ENCODE results near the gene BRSK2. TPM values are rescaled to one million over a fixed set of nuclear protein-coding genes. Genes with fewer than 3 reads are reported as not detected.

The BRSK2 gene
- total and polyA plus RNA-seq, 2 of the 4 experiments (the other 2 are of a cell fraction) = 0.18 to 0.62 TPM

DNA sequence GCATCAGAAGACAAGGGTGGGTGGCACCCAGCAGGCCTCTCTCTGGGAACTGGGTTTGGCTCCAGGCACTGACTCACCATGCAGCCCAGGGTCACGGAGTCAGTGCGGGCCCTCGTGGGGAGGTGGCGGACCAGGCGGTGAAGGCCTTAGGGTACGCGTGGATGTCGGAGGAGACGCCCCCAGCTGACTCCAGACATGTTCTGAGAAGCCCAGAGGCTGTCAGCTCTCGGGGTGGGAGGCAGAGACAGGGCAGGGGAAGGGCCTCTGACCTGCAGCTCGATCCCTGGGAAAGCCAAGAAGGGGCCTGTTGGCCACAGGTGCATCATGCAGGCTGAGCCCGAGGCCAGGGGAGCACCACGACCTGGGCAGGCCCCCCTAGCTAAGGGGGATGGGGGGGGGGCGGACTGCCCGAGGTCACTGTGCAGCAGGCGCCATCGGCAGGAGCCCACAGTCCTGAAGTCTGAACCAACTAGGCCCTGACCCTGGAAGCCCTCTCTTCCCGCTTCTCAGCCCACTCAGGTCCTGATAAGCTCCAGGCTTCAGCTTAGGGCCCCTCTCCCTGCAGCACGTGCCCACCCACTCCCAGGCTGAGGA, 78.8 kb downstream of the BRSK2 start:
- H3K4me1 ChIP-seq (ENCODE audit: control insufficient read depth, insufficient read depth, low read length) = no peaks in the 10 kb centered on the region
- H3K9me1 ChIP-seq (ENCODE audit: insufficient read depth, low read length) = no peaks in the 10 kb centered on the region
- no peak overlapping the region for H2BK5ac ChIP-seq (ENCODE audit: low read depth, low read length, poor library complexity, severe bottlenecking)
- no peak overlapping the region for H3K4me3 ChIP-seq (ENCODE audit: insufficient read depth, low read depth, low read length)
- ATAC-seq (ENCODE audit: low read depth) = no peak
- no TSS peak for BruUV-seq (replicated peaks)
- H4K91ac ChIP-seq (ENCODE audit: insufficient read depth, low read depth, low read length) = no peak overlapping the region
- TF ChIP-seq NFE2L2 (IDR thresholded peaks at IDR 0.05; ENCODE audit: low read depth, low read length) (no peak), RCOR1 (IDR thresholded peaks at IDR 0.05; ENCODE audit: insufficient replicate concordance, low read length) (no peak), FOS (IDR thresholded peaks at IDR 0.05; ENCODE audit: low read depth, low read length) (no peak), SMC3 (IDR thresholded peaks at IDR 0.05; ENCODE audit: low read depth, low read length) (no peak), MAFK (IDR thresholded peaks at IDR 0.05; ENCODE audit: low read depth, low read length) (no peak), RFX5 (IDR thresholded peaks at IDR 0.05; ENCODE audit: low read depth, low read length) (no peak), MXI1 (IDR thresholded peaks at IDR 0.05; ENCODE audit: borderline replicate concordance, low read depth, low read length) (no peak), RAD21 (IDR thresholded peaks at IDR 0.05; ENCODE audit: low read length) (no peak)
- TF ChIP-seq, protein P1, sequence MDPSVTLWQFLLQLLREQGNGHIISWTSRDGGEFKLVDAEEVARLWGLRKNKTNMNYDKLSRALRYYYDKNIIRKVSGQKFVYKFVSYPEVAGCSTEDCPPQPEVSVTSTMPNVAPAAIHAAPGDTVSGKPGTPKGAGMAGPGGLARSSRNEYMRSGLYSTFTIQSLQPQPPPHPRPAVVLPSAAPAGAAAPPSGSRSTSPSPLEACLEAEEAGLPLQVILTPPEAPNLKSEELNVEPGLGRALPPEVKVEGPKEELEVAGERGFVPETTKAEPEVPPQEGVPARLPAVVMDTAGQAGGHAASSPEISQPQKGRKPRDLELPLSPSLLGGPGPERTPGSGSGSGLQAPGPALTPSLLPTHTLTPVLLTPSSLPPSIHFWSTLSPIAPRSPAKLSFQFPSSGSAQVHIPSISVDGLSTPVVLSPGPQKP (IDR thresholded peaks at IDR 0.05; ENCODE audit: borderline replicate concordance, low read depth, low read length) = no peak
- TF ChIP-seq, protein P2, sequence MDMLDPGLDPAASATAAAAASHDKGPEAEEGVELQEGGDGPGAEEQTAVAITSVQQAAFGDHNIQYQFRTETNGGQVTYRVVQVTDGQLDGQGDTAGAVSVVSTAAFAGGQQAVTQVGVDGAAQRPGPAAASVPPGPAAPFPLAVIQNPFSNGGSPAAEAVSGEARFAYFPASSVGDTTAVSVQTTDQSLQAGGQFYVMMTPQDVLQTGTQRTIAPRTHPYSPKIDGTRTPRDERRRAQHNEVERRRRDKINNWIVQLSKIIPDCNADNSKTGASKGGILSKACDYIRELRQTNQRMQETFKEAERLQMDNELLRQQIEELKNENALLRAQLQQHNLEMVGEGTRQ (IDR thresholded peaks at IDR 0.05; ENCODE audit: low read depth, low read length) = no peak
- no peak overlapping the region for H3K27ac ChIP-seq (ENCODE audit: insufficient read depth, low read length)
- no peaks in the 10 kb centered on the region for H3K9me3 ChIP-seq (ENCODE audit: control insufficient read depth, insufficient read depth, low read length)
- H2BK15ac ChIP-seq (ENCODE audit: low read depth, low read length) = no peak overlapping the region
- no peak overlapping the region for H3K4ac ChIP-seq (ENCODE audit: low read depth, low read length)
- DNase-seq = no peak
- H2AK9ac ChIP-seq (replicated peaks; ENCODE audit: low read depth, low read length, poor library complexity) = peak overlapping the region; percentile 55
- no peak overlapping the region for H3K56ac ChIP-seq (ENCODE audit: extremely low read depth, insufficient read depth, low read length)
- H4K20me1 ChIP-seq (ENCODE audit: insufficient read depth, low read length) = no peaks in the 10 kb centered on the region; the same call in 1 of the 2 replicates
- H4K5ac ChIP-seq (ENCODE audit: low read depth, low read length) = no peak overlapping the region
- WGBS, 2 experiments (ENCODE audit: extremely low coverage in 2 of 2, insufficient read length in 1 of 2) = 91% methylated on average over 6 of the region's 19 CpGs; no CpG with 5 or more reads in 1 of the 2 experiments
- H3K27me3 ChIP-seq (ENCODE audit: control insufficient read depth, insufficient read depth, low read length) = no peaks in the 10 kb centered on the region
- no peak overlapping the region for H3K4me2 ChIP-seq (ENCODE audit: low read depth, low read length)
- intact Hi-C loops (cut with micrococcal nuclease) = no loop called here
- POLR2A ChIA-PET (ENCODE audit: unreplicated experiment) = no interaction called here
- H2BK20ac ChIP-seq (ENCODE audit: low read depth, low read length) = no peak overlapping the region
- no peak overlapping the region for H3K23ac ChIP-seq (ENCODE audit: low read depth, low read length)
- no peaks in the 10 kb centered on the region for H3K79me1 ChIP-seq (ENCODE audit: low read depth in 1 of 2, low read length in 2 of 2)
- peaks cover 15% of the 10 kb centered on the region; the same call in 1 of the 2 replicates for H3K36me3 ChIP-seq (ENCODE audit: control insufficient read depth, insufficient read depth, low read length)
- H2AFZ ChIP-seq (replicated peaks; ENCODE audit: low read length, poor library complexity) = peak overlapping the region; percentile 58
- H3K14ac ChIP-seq (replicated peaks; ENCODE audit: low read depth, low read length) = no peak overlapping the region
- H3K18ac ChIP-seq (ENCODE audit: low read depth, low read length) = no peak overlapping the region
- no peak overlapping the region for H2AK5ac ChIP-seq (ENCODE audit: low read depth, low read length)
- dilution Hi-C loops (cut with HindIII; ENCODE audit: low sequenced_read_pairs, unreplicated experiment) = no loop called here
- CTCF ChIA-PET = interaction anchor here (0.7 kb wide), 1 partner anchor 30 kb away, joined by 3 read pairs; no protein-coding TSS in a partner anchor
- no peak overlapping the region for H3K9ac ChIP-seq (ENCODE audit: low read depth, low read length)
- in situ Hi-C loops (cut with MboI; ENCODE audit: low sequenced_read_pairs) = no loop called here
- no peak overlapping the region for H4K8ac ChIP-seq (ENCODE audit: low read depth in 2 of 2, low read length in 2 of 2)
- H2BK120ac ChIP-seq (ENCODE audit: low read depth, low read length) = no peak overlapping the region

All from IMR-90 (cell line).